A549 treated with AZD9567 at 1 μM for 4 hours (cell line): ENCODE data around the gene EPHA6. TPM values are rescaled to one million over a fixed set of nuclear protein-coding genes. Genes with fewer than 3 reads are reported as not detected.

Experiments used
- total RNA-seq: library from RNA; stranded (reverse); fragments of 200-300 nt; extraction: Qiagen RNA extraction; gene quantifications from 5 replicates; pipeline ENCODE4 v1.2.3, GENCODE V29; 2022; ENCODE audit not compliant: insufficient read depth

Gene EPHA6
- total RNA-seq: 0.05 to 0.17 TPM (median 0.12 TPM) in 4 of 5 replicates, not detected in the other

GRCh38 chr3:96813820-96814650 lies at the start of gene EPHA6:
EPHA6 (plus strand) TSS chr3:96814594.

GRCh38 chr3:97764407-97765238 lies 950.2 kb downstream of the EPHA6 start, which contains the start of gene ARL6:
ARL6 (plus strand) TSS chr3:97764758; CDS start chr3:97768108, 3,350 bp downstream.

